Stimulated activated CD8-positive, alpha-beta memory T cell treated with anti-CD3 and anti-CD28 coated beads, Interleukin-4, amount 100 ng/mL, for 1 hour (primary cell): Measurements from ENCODE around the gene CDKN1C.

ENCODE experiments used
- DNase-seq, 2 donors: peaks; one replicate each; pipeline ENCODE4 v3.0.0-alpha.2; 2020; ENCODE audit warnings: low read depth in 2 of 2, low spot score in 1 of 2

Gene CDKN1C

DNA sequence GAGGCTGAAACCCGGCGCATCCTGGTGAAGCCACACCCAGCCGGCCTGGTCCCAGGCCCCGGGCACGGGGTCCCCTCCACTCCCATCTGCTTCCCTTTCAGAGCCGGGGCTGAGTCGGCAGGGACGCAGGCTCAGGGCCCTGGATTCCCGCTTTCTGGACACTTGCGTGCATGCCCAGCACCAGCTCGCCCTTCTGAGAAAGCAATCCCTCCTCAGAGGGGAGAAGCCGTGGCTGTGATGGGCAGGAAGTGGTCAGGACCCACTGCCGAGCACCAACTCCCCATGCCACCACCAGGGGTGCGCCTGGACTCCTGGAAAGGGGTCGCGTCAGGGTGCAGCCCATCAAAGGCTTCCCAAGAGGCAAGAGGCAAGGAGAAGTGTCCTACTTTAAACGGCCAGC, 15.1 kb downstream of the CDKN1C start:
- no peak for DNase-seq

GRCh38 chr11:2869561-2870427, 15.8 kb downstream of the CDKN1C start:
- DNase-seq, result no peak

DNA sequence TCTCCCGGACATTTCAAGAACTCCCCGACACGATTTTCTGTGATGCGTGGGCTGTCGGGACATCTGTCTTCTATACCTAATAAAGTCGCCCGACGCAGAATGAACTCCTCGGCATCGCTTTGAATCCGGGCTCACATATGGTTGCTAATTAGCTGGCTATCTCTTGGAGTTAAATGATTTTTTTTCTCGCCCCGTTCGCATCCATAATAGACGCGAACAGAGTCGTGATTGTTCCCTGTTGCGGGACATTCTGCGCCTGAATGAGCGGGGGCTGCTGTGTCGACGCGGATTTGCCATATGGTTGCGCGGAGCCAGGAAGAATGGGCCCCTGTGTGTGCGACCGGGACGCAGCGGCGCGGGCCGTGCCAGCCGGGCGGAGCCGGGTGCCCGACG, 16.4 kb downstream of the CDKN1C start:
- no peak for DNase-seq

GRCh38 chr11:2868506-2869133, 17.0 kb downstream of the CDKN1C start:
- no peak for DNase-seq

GRCh38 chr11:2867722-2868505, 17.7 kb downstream of the CDKN1C start:
- DNase-seq, result no peak

- no peak for DNase-seq
Measured at GRCh38 chr11:2867142-2867541, 18.4 kb downstream of the CDKN1C start.

GRCh38 chr11:2865922-2866577, 19.5 kb downstream of the CDKN1C start:
- no peak for DNase-seq

DNA sequence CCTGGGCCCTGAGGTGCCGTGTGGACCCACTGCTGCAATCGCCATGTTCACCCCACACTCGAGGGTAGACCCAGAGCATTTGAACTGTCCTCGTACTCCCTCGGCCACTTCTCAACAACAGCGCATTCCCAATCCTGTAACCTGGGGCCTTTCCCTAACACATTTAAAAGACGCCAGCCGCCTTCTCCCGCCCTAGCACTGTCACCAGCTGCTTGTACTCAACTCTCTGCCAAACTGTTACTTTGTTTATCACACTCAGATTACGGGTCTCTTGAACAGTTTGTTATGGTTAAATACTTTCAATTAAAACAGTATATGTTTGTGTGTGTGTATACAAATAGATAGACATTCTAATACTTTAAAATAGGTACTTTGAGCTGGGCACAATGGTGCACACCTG, 20.7 kb downstream of the CDKN1C start:
- no peak for DNase-seq

DNA sequence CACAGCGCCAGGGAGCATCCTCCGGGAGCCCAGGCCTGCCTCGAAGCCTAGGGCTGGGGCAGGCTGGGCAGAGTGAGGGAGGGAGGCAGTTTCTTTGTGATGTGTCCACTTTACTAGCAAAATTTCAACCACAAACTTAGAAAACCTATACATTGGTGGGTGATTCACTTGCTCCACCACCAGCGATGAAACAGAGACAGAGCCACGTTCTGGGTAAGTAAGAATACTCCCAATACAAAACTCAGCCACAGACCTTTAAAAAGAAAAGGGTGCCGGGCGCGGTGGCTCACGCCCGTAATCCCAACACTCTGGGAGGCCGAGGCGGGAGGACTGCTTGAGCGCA, 22.3 kb downstream of the CDKN1C start:
- DNase-seq, result no peak

DNA sequence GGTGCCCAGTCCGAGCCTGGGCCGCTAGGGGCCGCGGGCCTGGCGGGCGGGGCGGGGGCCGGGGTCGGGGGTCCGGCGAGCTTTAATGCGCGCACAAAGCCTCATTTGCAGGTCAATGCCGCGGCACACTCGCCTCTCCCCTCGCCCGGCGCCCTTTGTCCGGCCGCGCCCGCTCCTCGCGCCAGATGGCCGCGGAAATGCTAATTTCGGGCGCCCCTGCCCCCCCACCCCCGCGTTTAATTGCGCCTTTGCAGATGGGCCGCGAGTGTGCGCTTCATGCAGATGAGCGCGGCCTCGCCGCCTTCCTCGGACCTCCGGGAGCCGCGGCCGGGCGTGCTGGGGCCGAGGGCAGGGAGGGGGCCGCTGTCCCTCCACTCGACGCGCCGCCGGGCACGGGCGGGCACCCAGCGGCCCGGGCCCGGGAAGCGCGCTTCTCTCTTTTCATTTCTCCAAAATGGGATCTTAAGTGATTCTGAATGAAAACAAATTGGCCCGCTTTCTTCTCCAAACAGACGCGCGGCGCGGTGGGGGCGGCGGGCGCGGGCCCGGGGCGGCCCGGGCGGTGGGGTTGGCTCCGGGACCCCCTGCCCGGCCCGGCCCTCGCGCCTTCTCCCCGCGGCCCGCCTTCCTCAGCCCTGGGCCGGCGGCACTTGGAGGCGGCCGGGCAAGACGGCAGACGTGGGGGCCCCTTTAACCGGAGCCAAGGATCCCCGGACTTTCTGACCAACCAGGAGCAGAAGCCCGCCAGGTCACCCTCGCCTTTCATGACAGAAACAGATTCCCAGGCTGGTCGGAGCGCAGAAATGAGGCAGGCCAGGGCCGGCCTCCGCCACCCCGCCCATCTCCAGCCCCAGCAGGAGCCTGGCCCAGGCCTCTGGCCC, 22.9 kb downstream of the CDKN1C start:
- DNase-seq, result no peak

GRCh38 chr11:2860636-2861035, 24.9 kb downstream of the CDKN1C start:
- DNase-seq, result no peak

- no peak for DNase-seq
Measured at GRCh38 chr11:2859699-2860037, 25.9 kb downstream of the CDKN1C start.

GRCh38 chr11:2858995-2859698, 26.4 kb downstream of the CDKN1C start:
- DNase-seq, result no peak

DNA sequence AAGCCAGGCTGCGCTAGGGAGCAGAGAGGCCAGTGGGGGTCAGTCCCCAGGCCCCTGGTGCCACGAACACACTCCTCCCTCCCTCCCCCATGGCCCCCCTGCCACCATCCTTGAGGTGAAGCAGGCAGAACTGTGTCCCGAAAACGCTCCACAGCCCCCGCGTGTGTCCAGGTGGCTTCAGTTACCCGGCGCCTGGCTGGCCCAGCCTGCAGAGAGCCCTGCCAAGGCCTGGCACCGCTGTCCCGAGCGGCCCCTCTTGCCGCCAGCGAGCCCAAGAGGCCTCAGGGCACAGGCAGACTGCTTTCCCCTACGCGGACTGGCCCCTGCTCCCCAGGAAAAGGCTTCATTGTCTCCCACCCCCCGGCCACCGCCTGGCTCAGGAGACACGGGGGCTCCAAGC, 27.7 kb downstream of the CDKN1C start:
- no peak for DNase-seq

DNA sequence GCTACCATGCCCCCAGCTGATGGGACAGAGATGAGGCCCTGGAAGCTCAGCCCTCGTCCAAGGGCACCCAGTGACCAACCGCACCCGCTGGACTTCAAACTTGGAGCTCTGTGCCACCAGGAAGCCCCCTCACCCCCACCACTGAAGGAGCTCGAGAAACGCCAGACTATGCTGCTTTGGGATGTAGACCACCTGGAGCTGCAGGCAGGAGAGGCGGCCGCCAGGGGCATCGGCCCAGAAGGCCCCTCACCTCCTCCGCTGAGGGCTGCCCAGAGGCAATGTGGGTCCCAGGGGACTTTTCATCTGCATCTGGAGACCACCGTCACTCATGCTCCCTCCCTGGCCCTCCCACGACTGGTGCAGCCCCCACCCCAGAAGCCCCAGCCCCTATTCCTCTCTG, 28.3 kb downstream of the CDKN1C start:
- DNase-seq, result no peak

GRCh38 chr11:2855162-2855561, 30.4 kb downstream of the CDKN1C start:
- DNase-seq, result no peak

GRCh38 chr11:2853997-2854560, 31.5 kb downstream of the CDKN1C start:
- no peak for DNase-seq

DNA sequence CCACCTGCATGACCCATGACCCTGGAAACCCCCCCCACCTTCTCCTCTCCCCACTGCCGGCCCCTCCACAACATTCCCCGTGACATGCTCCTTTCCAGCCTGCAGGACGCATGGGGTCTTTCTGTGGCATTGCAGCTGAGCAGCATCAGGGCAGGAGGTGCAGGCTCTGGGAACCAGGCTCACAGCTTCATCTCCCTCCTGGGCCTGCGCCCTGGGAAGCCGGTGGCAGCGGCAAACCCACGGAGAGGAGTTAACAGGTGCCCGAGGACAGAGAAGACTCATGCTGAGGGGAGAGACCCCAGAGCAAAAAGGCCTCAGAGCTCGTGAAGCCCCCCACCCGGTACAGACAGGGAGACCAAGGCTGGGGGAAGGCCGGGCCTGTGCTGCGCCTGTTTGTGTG, 32.2 kb downstream of the CDKN1C start:
- no peak for DNase-seq

GRCh38 chr11:2849994-2850770, 35.4 kb downstream of the CDKN1C start:
- no peak for DNase-seq
